ENCODE measurements around the gene SMYD3.
"Not testable (repeated sequence)": the region's sequence is repeated elsewhere in the genome, so short reads cannot be mapped to it uniquely, and the experiment has no call there.

Gene SMYD3

DNA sequence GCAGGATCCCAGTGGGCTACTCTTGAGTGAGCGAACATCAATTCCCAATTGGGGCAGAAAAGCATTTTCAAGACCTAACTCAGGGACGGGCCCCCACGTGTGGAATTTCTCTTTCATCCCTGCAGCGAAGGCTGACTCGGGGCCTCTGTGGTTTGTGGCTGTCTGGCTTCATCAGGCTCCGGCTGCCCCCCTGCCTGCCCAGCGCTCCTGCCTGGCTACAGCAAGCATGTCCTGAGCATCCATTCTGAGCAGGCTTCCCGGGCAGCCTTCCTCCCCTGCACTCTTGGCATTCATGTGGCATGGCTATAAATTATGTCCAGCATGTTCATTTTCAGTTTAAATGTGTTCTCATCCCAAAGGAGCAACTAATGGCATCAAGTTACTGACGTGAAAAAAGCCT, 764.2 kb downstream of the SMYD3 start:
- ChIA-PET CTCF (no interaction called here), POLR2A (no interaction called here)
- Histone ChIP-seq H3K36me3 (ENCODE audit: control insufficient read depth in 4 of 4, insufficient read depth in 4 of 4, low read length in 3 of 4) (peaks cover 0 to 2% (median 0%) of the 10 kb centered on the region in 4 experiments), H3K4me3 (ENCODE audit: control insufficient read depth in 1 of 7, extremely low read depth in 1 of 7, insufficient read depth in 4 of 7, low read depth in 2 of 7, low read length in 6 of 7) (no peak overlapping the region), H3K27ac (ENCODE audit: insufficient read depth in 1 of 2, low read depth in 1 of 2, low read length in 2 of 2, poor library complexity in 1 of 2, severe bottlenecking in 2 of 2) (no peak overlapping the region), H3K4me1 (ENCODE audit: control extremely low read depth in 1 of 4, control insufficient read depth in 4 of 4, insufficient read depth in 4 of 4, low read length in 3 of 4) (no peaks in the 10 kb centered on the region), H3K27me3 (replicated peaks in 2 of 5; ENCODE audit: control insufficient read depth in 4 of 5, insufficient read depth in 5 of 5, low read length in 4 of 5) (no peaks in the 10 kb centered on the region), H3K9me3 (ENCODE audit: control extremely low read depth in 1 of 5, control insufficient read depth in 4 of 5, insufficient read depth in 2 of 5, low read depth in 1 of 5, low read length in 4 of 5) (no peaks in the 10 kb centered on the region)
- no peak for DNase-seq
- WGBS (ENCODE audit: insufficient coverage), result 86% methylated on average over 9 of the region's 9 CpGs

DNA sequence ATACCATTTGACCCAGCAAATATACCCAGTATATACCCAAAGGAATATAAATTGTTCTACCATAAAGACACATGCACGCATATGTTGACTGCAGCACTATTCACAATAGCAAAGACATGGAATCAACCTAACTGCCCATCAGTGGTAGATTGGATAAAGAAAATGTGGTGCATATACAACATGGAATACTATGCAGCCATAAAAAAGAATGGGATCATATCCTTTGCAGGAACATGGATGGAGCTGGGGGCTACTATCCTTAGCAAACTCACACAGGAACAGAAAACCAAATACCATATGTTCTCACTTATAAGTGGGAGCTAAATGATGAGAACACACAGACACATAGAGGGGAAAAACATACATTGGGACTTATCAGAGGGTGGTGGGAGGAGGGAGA, 766.7 kb downstream of the SMYD3 start:
- CTCF ChIA-PET; DNase-seq; H3K36me3 ChIP-seq (ENCODE audit: control insufficient read depth in 4 of 4, insufficient read depth in 4 of 4, low read length in 3 of 4); H3K27me3 ChIP-seq (replicated peaks in 2 of 5; ENCODE audit: control insufficient read depth in 4 of 5, insufficient read depth in 5 of 5, low read length in 4 of 5); H3K4me3 ChIP-seq (ENCODE audit: control insufficient read depth in 1 of 7, extremely low read depth in 1 of 7, insufficient read depth in 4 of 7, low read depth in 2 of 7, low read length in 6 of 7); H3K9me3 ChIP-seq (ENCODE audit: control extremely low read depth in 1 of 5, control insufficient read depth in 4 of 5, insufficient read depth in 2 of 5, low read depth in 1 of 5, low read length in 4 of 5); POLR2A ChIA-PET; H3K4me1 ChIP-seq (ENCODE audit: control extremely low read depth in 1 of 4, control insufficient read depth in 4 of 4, insufficient read depth in 4 of 4, low read length in 3 of 4); H3K27ac ChIP-seq (ENCODE audit: insufficient read depth in 1 of 2, low read depth in 1 of 2, low read length in 2 of 2, poor library complexity in 1 of 2, severe bottlenecking in 2 of 2): not testable (repeated sequence)
- WGBS (ENCODE audit: insufficient coverage), result no CpG with 5 or more reads among the region's 1 CpG

DNA sequence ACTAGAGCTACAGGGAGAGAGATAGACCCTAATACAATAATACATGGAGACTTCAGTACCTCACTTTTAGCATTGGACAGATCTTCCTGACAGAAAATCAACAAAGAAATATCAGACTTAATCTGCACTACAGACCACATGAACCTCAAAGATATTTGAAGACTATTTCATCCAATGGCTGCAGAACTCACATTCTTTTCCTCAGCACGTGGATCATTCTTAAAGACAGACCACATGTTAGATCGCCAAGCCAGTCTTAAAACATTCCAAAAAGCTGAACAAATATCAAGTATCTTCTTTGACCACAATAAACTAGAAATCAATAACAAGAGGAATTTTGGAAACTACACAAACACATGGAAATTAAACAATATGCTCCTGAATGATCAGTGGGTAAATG, 776.3 kb downstream of the SMYD3 start:
- H3K9me3 ChIP-seq (ENCODE audit: control extremely low read depth in 1 of 5, control insufficient read depth in 4 of 5, insufficient read depth in 2 of 5, low read depth in 1 of 5, low read length in 4 of 5), result peaks cover 3 to 10% (median 5%) of the 10 kb centered on the region in 5 experiments
- CTCF ChIA-PET, result no interaction called here
- H3K36me3 ChIP-seq (ENCODE audit: control insufficient read depth in 4 of 4, insufficient read depth in 4 of 4, low read length in 3 of 4), result no peaks in the 10 kb centered on the region
- no peak overlapping the region for H3K27ac ChIP-seq (ENCODE audit: insufficient read depth in 1 of 2, low read depth in 1 of 2, low read length in 2 of 2, poor library complexity in 1 of 2, severe bottlenecking in 2 of 2)
- no peak overlapping the region for H3K4me3 ChIP-seq (ENCODE audit: control insufficient read depth in 1 of 7, extremely low read depth in 1 of 7, insufficient read depth in 4 of 7, low read depth in 2 of 7, low read length in 6 of 7)
- DNase-seq, result no peak
- no peaks in the 10 kb centered on the region for H3K4me1 ChIP-seq (ENCODE audit: control extremely low read depth in 1 of 4, control insufficient read depth in 4 of 4, insufficient read depth in 4 of 4, low read length in 3 of 4)
- WGBS (ENCODE audit: insufficient coverage), result 90% methylated on average over 1 of the region's 2 CpGs
- POLR2A ChIA-PET, result no interaction called here
- no peaks in the 10 kb centered on the region for H3K27me3 ChIP-seq (replicated peaks in 2 of 5; ENCODE audit: control insufficient read depth in 4 of 5, insufficient read depth in 5 of 5, low read length in 4 of 5)

GRCh38 chr1:245728035-245728434, 779.0 kb downstream of the SMYD3 start:
- WGBS (ENCODE audit: insufficient coverage), result no CpG with 5 or more reads among the region's 3 CpGs

DNA sequence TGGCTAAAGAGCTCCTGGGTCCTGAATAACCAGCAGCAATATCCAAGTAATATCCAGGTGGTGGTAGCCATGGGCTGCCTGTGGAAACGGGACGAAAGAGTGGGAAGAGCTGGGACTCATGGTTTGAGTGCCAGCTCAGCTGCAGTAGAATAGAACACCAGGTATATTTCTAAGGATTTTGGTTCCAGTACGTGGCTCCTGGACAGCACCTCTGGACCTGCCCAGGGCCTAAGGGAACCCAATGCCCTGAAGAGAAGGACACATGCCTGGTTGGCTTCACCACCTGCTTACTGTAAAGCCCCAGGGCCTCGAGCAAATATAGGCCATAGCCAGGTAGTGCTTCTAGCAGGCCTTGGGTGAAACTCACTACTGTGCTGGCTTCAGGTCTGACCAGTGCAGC, 785.6 kb downstream of the SMYD3 start:
- ChIA-PET CTCF (interaction anchor here (1.0 kb wide), 1 partner anchor 14 kb away, joined by 4 read pairs; no protein-coding TSS in a partner anchor), POLR2A (no interaction called here)
- Histone ChIP-seq H3K4me1 (ENCODE audit: control extremely low read depth in 1 of 4, control insufficient read depth in 4 of 4, insufficient read depth in 4 of 4, low read length in 3 of 4) (no peaks in the 10 kb centered on the region), H3K36me3 (ENCODE audit: control insufficient read depth in 4 of 4, insufficient read depth in 4 of 4, low read length in 3 of 4) (no peaks in the 10 kb centered on the region), H3K4me3 (ENCODE audit: control insufficient read depth in 1 of 7, extremely low read depth in 1 of 7, insufficient read depth in 4 of 7, low read depth in 2 of 7, low read length in 6 of 7) (no peak overlapping the region), H3K27me3 (replicated peaks in 2 of 5; ENCODE audit: control insufficient read depth in 4 of 5, insufficient read depth in 5 of 5, low read length in 4 of 5) (no peaks in the 10 kb centered on the region), H3K27ac (ENCODE audit: insufficient read depth in 1 of 2, low read depth in 1 of 2, low read length in 2 of 2, poor library complexity in 1 of 2, severe bottlenecking in 2 of 2) (no peak overlapping the region), H3K9me3 (ENCODE audit: control extremely low read depth in 1 of 5, control insufficient read depth in 4 of 5, insufficient read depth in 2 of 5, low read depth in 1 of 5, low read length in 4 of 5) (peaks cover 0 to 5% (median 2%) of the 10 kb centered on the region in 5 experiments)
- WGBS (ENCODE audit: insufficient coverage), result 98% methylated on average over 4 of the region's 4 CpGs
- no peak for DNase-seq

More at GRCh38 chr1:245728035-245728434, 779.0 kb downstream of the SMYD3 start:
- H3K27ac ChIP-seq (ENCODE audit: insufficient read depth in 1 of 2, low read depth in 1 of 2, low read length in 2 of 2, poor library complexity in 1 of 2, severe bottlenecking in 2 of 2); H3K36me3 ChIP-seq (ENCODE audit: control insufficient read depth in 4 of 4, insufficient read depth in 4 of 4, low read length in 3 of 4); H3K4me1 ChIP-seq (ENCODE audit: control extremely low read depth in 1 of 4, control insufficient read depth in 4 of 4, insufficient read depth in 4 of 4, low read length in 3 of 4); H3K4me3 ChIP-seq (ENCODE audit: control insufficient read depth in 1 of 7, extremely low read depth in 1 of 7, insufficient read depth in 4 of 7, low read depth in 2 of 7, low read length in 6 of 7); H3K27me3 ChIP-seq (replicated peaks in 2 of 5; ENCODE audit: control insufficient read depth in 4 of 5, insufficient read depth in 5 of 5, low read length in 4 of 5); DNase-seq; CTCF ChIA-PET: not testable (repeated sequence)
- peaks cover 2 to 12% (median 6%) of the 10 kb centered on the region in 5 experiments for H3K9me3 ChIP-seq (ENCODE audit: control extremely low read depth in 1 of 5, control insufficient read depth in 4 of 5, insufficient read depth in 2 of 5, low read depth in 1 of 5, low read length in 4 of 5)
- POLR2A ChIA-PET, result interaction anchor here (0.6 kb wide), 1 partner anchor 323 kb away, joined by 4 read pairs; no protein-coding TSS in a partner anchor

DNA sequence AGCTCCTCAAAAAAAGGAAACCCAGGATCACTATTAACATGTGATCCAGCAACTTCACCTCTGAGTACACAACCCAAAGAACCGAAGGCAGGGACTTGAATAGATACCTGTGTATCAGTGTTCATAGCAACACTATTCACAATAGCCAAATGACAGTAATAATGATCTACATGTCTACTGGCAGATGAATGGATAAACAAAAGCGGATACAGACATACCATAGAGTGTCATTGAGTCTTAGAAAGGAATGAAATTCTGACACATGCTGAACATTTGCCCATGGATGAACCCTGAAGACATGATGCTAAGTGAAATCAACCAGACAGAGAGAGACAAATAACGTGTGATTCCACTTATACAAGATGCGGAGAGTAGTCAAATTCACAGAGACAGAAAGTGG, 788.1 kb downstream of the SMYD3 start:
- 97% methylated on average over 3 of the region's 4 CpGs for WGBS (ENCODE audit: insufficient coverage)
- ChIA-PET POLR2A (no interaction called here), CTCF (no interaction called here)
- no peak for DNase-seq
- no peak overlapping the region for H3K27ac ChIP-seq (ENCODE audit: insufficient read depth in 1 of 2, low read depth in 1 of 2, low read length in 2 of 2, poor library complexity in 1 of 2, severe bottlenecking in 2 of 2)
- H3K36me3 ChIP-seq (ENCODE audit: control insufficient read depth in 4 of 4, insufficient read depth in 4 of 4, low read length in 3 of 4), result no peaks in the 10 kb centered on the region
- no peaks in the 10 kb centered on the region for H3K27me3 ChIP-seq (replicated peaks in 2 of 5; ENCODE audit: control insufficient read depth in 4 of 5, insufficient read depth in 5 of 5, low read length in 4 of 5)
- H3K4me3 ChIP-seq (ENCODE audit: control insufficient read depth in 1 of 7, extremely low read depth in 1 of 7, insufficient read depth in 4 of 7, low read depth in 2 of 7, low read length in 6 of 7), result no peak overlapping the region
- H3K9me3 ChIP-seq (ENCODE audit: control extremely low read depth in 1 of 5, control insufficient read depth in 4 of 5, insufficient read depth in 2 of 5, low read depth in 1 of 5, low read length in 4 of 5), result peaks cover 0 to 2% (median 0%) of the 10 kb centered on the region in 5 experiments
- no peaks in the 10 kb centered on the region for H3K4me1 ChIP-seq (ENCODE audit: control extremely low read depth in 1 of 4, control insufficient read depth in 4 of 4, insufficient read depth in 4 of 4, low read length in 3 of 4)

DNA sequence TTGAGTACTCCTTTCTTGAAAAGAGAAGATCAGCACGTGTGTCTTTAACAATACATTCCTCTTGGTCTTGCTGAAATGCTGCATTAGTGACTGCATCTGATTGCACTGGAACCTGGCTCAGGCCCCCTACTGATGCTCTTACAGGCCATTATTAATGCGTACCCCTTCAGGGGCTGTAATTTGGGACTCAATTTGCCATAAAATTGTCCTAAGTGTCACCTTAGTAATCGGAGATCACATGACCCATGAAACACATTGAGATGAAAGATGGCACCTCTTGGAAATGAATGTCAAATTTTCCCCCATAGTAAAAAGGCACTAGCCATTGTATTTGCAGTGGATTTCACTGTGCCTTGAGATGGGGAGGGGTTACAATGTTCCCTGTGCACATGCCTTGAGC, 789.0 kb downstream of the SMYD3 start:
- Histone ChIP-seq H3K27ac (ENCODE audit: insufficient read depth in 1 of 2, low read depth in 1 of 2, low read length in 2 of 2, poor library complexity in 1 of 2, severe bottlenecking in 2 of 2) (no peak overlapping the region), H3K4me3 (ENCODE audit: control insufficient read depth in 1 of 7, extremely low read depth in 1 of 7, insufficient read depth in 4 of 7, low read depth in 2 of 7, low read length in 6 of 7) (no peak overlapping the region), H3K4me1 (ENCODE audit: control extremely low read depth in 1 of 4, control insufficient read depth in 4 of 4, insufficient read depth in 4 of 4, low read length in 3 of 4) (no peaks in the 10 kb centered on the region), H3K27me3 (replicated peaks in 2 of 5; ENCODE audit: control insufficient read depth in 4 of 5, insufficient read depth in 5 of 5, low read length in 4 of 5) (no peaks in the 10 kb centered on the region), H3K36me3 (ENCODE audit: control insufficient read depth in 4 of 4, insufficient read depth in 4 of 4, low read length in 3 of 4) (no peaks in the 10 kb centered on the region), H3K9me3 (ENCODE audit: control extremely low read depth in 1 of 5, control insufficient read depth in 4 of 5, insufficient read depth in 2 of 5, low read depth in 1 of 5, low read length in 4 of 5) (peaks cover 0 to 2% (median 0%) of the 10 kb centered on the region in 5 experiments)
- ChIA-PET CTCF (no interaction called here), POLR2A (no interaction called here)
- no peak for DNase-seq
- WGBS (ENCODE audit: insufficient coverage), result 82% methylated on average over 3 of the region's 3 CpGs

All from common myeloid progenitor, CD34-positive (primary cell).